Uterus (tissue), 2 donors: ENCODE data around the gene TFF2.

ENCODE experiments used
- CTCF ChIP-seq, 4 experiments: fragments of 200-600 bp in 2 of 4; fragments of 450-650 bp in 2 of 4; sonication (generic) in 2 of 4; IDR thresholded peaks; one replicate each; pipeline ENCODE4 v1.5.1; 2016 to 2019; ENCODE audit warnings: antibody characterized with exemption in 4 of 4, mild to moderate bottlenecking in 2 of 4, moderate library complexity in 1 of 4
- POLR2A ChIP-seq, 2 donors: fragments of 450-650 bp; IDR thresholded peaks; one replicate each; pipeline ENCODE4 v1.6.1; 2016; ENCODE audit warnings: antibody characterized with exemption in 2 of 2, mild to moderate bottlenecking in 1 of 2, moderate library complexity in 1 of 2

DNA sequence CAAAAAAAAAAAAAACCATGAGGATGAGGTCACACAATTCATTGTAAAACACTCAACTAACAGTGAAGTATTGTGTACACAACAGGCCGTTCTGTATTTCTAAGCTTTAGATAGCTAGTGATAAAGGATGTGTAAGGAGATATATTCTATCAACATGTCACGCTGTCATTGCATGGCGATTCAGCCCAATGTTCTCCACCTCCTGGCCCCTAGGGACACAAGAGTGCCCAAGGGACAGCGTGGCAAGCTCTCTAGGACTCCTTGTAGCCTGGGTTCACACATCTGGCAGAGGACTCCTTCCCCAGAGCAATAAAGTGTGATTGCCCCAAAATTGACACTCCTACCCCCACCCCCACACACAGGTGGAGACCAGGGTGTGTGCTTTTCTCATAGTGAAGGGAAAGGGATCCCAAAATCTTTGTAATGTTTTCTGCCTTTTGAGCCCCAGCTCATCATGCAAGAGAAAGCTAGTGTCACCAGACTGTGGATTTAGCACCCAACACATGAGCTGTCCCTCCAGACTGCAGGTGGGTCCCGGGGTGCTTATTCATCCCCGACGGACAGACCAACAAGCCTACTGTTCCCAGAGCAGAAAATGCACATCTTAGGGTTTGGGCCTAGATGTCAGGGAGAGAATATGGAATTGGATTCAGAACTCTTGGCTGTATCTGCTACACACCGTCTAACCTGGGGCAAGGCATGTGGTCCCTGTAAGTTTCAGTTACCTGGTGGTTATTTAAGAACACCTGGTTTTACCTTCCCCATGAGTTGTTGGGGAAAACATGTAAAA lies 33.6 kb upstream of the TFF2 start:
- no peak for TF ChIP-seq POLR2A (IDR thresholded peaks at IDR 0.05)
- no peak for TF ChIP-seq CTCF (IDR thresholded peaks at IDR 0.05)
